ENCODE results near the gene UBL4B. TPM values are rescaled to one million over a fixed set of nuclear protein-coding genes. Genes with fewer than 3 reads are reported as not detected.

UBL4B gene
- polyA plus RNA-seq, 4 donors: not detected

GRCh38 chr1:110130113-110130591 is 17.9 kb downstream of the UBL4B start:
- 2 to 4% (median 4%) methylated on average over 30 to 31 of the region's 31 CpGs for WGBS, 3 donors
- no peak overlapping the region for H3K4me3 ChIP-seq (ENCODE audit: low read depth in 1 of 3, low read length in 3 of 3)
- H3K4me1 ChIP-seq (ENCODE audit: control insufficient read depth in 3 of 3, insufficient read depth in 2 of 3, low read depth in 1 of 3, low read length in 2 of 3): peaks cover 0 to 3% (median 0%) of the 10 kb centered on the region in 3 donors
- peaks cover 0 to 14% of the 10 kb centered on the region in 2 donors for H3K9me3 ChIP-seq (ENCODE audit: control insufficient read depth in 2 of 2, insufficient read depth in 1 of 2, low read depth in 1 of 2, low read length in 1 of 2)
- DNase-seq: peak in 1 of 2 donors; percentile 20
- no peaks in the 10 kb centered on the region for H3K36me3 ChIP-seq (ENCODE audit: control insufficient read depth in 3 of 3, insufficient read depth in 2 of 3, low read depth in 1 of 3, low read length in 3 of 3)
- peaks cover 0 to 58% (median 34%) of the 10 kb centered on the region in 3 donors for H3K27me3 ChIP-seq (ENCODE audit: control insufficient read depth in 3 of 3, insufficient read depth in 3 of 3, low read length in 3 of 3)
- no peak overlapping the region for H3K27ac ChIP-seq (ENCODE audit: low read depth in 1 of 3, low read length in 2 of 3)
- FAIRE-seq: no peak

- Histone ChIP-seq H3K27me3 (ENCODE audit: control insufficient read depth in 3 of 3, insufficient read depth in 3 of 3, low read length in 3 of 3) (peaks cover 0 to 65% (median 34%) of the 10 kb centered on the region in 3 donors), H3K27ac (ENCODE audit: low read depth in 1 of 3, low read length in 2 of 3) (no peak overlapping the region), H3K4me1 (ENCODE audit: control insufficient read depth in 3 of 3, insufficient read depth in 2 of 3, low read depth in 1 of 3, low read length in 2 of 3) (peaks cover 0 to 3% (median 0%) of the 10 kb centered on the region in 3 donors), H3K4me3 (ENCODE audit: low read depth in 1 of 3, low read length in 3 of 3) (no peak overlapping the region), H3K9me3 (ENCODE audit: control insufficient read depth in 2 of 2, insufficient read depth in 1 of 2, low read depth in 1 of 2, low read length in 1 of 2) (peaks cover 0 to 5% of the 10 kb centered on the region in 2 donors), H3K36me3 (ENCODE audit: control insufficient read depth in 3 of 3, insufficient read depth in 2 of 3, low read depth in 1 of 3, low read length in 3 of 3) (no peaks in the 10 kb centered on the region)
- DNase-seq (no peak), FAIRE-seq (no peak)
- WGBS, 3 donors: 61 to 71% (median 64%) methylated on average over 7 of the region's 7 CpGs
Observed at GRCh38 chr1:110130989-110131388, 18.7 kb downstream of the UBL4B start.

GRCh38 chr1:110132682-110133081 is 20.4 kb downstream of the UBL4B start:
- Histone ChIP-seq H3K36me3 (ENCODE audit: control insufficient read depth in 3 of 3, insufficient read depth in 2 of 3, low read depth in 1 of 3, low read length in 3 of 3) (no peaks in the 10 kb centered on the region), H3K27me3 (ENCODE audit: control insufficient read depth in 3 of 3, insufficient read depth in 3 of 3, low read length in 3 of 3) (peaks cover 0 to 73% (median 40%) of the 10 kb centered on the region in 3 donors), H3K27ac (ENCODE audit: low read depth in 1 of 3, low read length in 2 of 3) (no peak overlapping the region), H3K4me3 (ENCODE audit: low read depth in 1 of 3, low read length in 3 of 3) (no peak overlapping the region), H3K4me1 (ENCODE audit: control insufficient read depth in 3 of 3, insufficient read depth in 2 of 3, low read depth in 1 of 3, low read length in 2 of 3) (peaks cover 0 to 3% (median 0%) of the 10 kb centered on the region in 3 donors), H3K9me3 (ENCODE audit: control insufficient read depth in 2 of 2, insufficient read depth in 1 of 2, low read depth in 1 of 2, low read length in 1 of 2) (no peaks in the 10 kb centered on the region)
- FAIRE-seq (no peak), DNase-seq (no peak)

- DNase-seq (no peak), FAIRE-seq (no peak)
- Histone ChIP-seq H3K27me3 (ENCODE audit: control insufficient read depth in 3 of 3, insufficient read depth in 3 of 3, low read length in 3 of 3) (peaks cover 0 to 70% (median 41%) of the 10 kb centered on the region in 3 donors), H3K4me3 (ENCODE audit: low read depth in 1 of 3, low read length in 3 of 3) (no peak overlapping the region), H3K27ac (ENCODE audit: low read depth in 1 of 3, low read length in 2 of 3) (no peak overlapping the region), H3K4me1 (ENCODE audit: control insufficient read depth in 3 of 3, insufficient read depth in 2 of 3, low read depth in 1 of 3, low read length in 2 of 3) (peaks cover 0 to 3% (median 0%) of the 10 kb centered on the region in 3 donors), H3K36me3 (ENCODE audit: control insufficient read depth in 3 of 3, insufficient read depth in 2 of 3, low read depth in 1 of 3, low read length in 3 of 3) (no peaks in the 10 kb centered on the region), H3K9me3 (ENCODE audit: control insufficient read depth in 2 of 2, insufficient read depth in 1 of 2, low read depth in 1 of 2, low read length in 1 of 2) (no peaks in the 10 kb centered on the region)
- 87 to 94% (median 92%) methylated on average over 4 of the region's 4 CpGs for WGBS, 3 donors
Observed at GRCh38 chr1:110133436-110133835, 21.2 kb downstream of the UBL4B start.

GRCh38 chr1:110134050-110134595 is 21.9 kb downstream of the UBL4B start:
- peaks cover 0 to 65% (median 38%) of the 10 kb centered on the region in 3 donors for H3K27me3 ChIP-seq (ENCODE audit: control insufficient read depth in 3 of 3, insufficient read depth in 3 of 3, low read length in 3 of 3)
- H3K4me1 ChIP-seq (ENCODE audit: control insufficient read depth in 3 of 3, insufficient read depth in 2 of 3, low read depth in 1 of 3, low read length in 2 of 3): peaks cover 0 to 3% (median 0%) of the 10 kb centered on the region in 3 donors
- WGBS, 3 donors: 36 to 56% (median 45%) methylated on average over 11 of the region's 11 CpGs
- DNase-seq: no peak
- no peak overlapping the region for H3K4me3 ChIP-seq (ENCODE audit: low read depth in 1 of 3, low read length in 3 of 3)
- no peaks in the 10 kb centered on the region for H3K36me3 ChIP-seq (ENCODE audit: control insufficient read depth in 3 of 3, insufficient read depth in 2 of 3, low read depth in 1 of 3, low read length in 3 of 3)
- no peaks in the 10 kb centered on the region for H3K9me3 ChIP-seq (ENCODE audit: control insufficient read depth in 2 of 2, insufficient read depth in 1 of 2, low read depth in 1 of 2, low read length in 1 of 2)
- H3K27ac ChIP-seq (ENCODE audit: low read depth in 1 of 3, low read length in 2 of 3): no peak overlapping the region
- FAIRE-seq: no peak

- WGBS, 3 donors: 19 to 53% (median 22%) methylated on average over 4 of the region's 4 CpGs
- Histone ChIP-seq H3K27me3 (ENCODE audit: control insufficient read depth in 3 of 3, insufficient read depth in 3 of 3, low read length in 3 of 3) (peaks cover 0 to 56% (median 29%) of the 10 kb centered on the region in 3 donors), H3K4me1 (ENCODE audit: control insufficient read depth in 3 of 3, insufficient read depth in 2 of 3, low read depth in 1 of 3, low read length in 2 of 3) (peaks cover 0 to under 1% (median 0%) of the 10 kb centered on the region in 3 donors), H3K9me3 (ENCODE audit: control insufficient read depth in 2 of 2, insufficient read depth in 1 of 2, low read depth in 1 of 2, low read length in 1 of 2) (no peaks in the 10 kb centered on the region), H3K36me3 (ENCODE audit: control insufficient read depth in 3 of 3, insufficient read depth in 2 of 3, low read depth in 1 of 3, low read length in 3 of 3) (no peaks in the 10 kb centered on the region), H3K4me3 (ENCODE audit: low read depth in 1 of 3, low read length in 3 of 3) (no peak overlapping the region), H3K27ac (ENCODE audit: low read depth in 1 of 3, low read length in 2 of 3) (no peak overlapping the region)
- FAIRE-seq (no peak), DNase-seq (no peak)
Observed at GRCh38 chr1:110135246-110135645, 23.0 kb downstream of the UBL4B start.

- 35 to 69% (median 42%) methylated on average over 10 of the region's 10 CpGs for WGBS, 3 donors
- Histone ChIP-seq H3K4me1 (ENCODE audit: control insufficient read depth in 3 of 3, insufficient read depth in 2 of 3, low read depth in 1 of 3, low read length in 2 of 3) (no peaks in the 10 kb centered on the region), H3K4me3 (ENCODE audit: low read depth in 1 of 3, low read length in 3 of 3) (no peak overlapping the region), H3K27me3 (ENCODE audit: control insufficient read depth in 3 of 3, insufficient read depth in 3 of 3, low read length in 3 of 3) (peaks cover 0 to 51% (median 27%) of the 10 kb centered on the region in 3 donors), H3K36me3 (ENCODE audit: control insufficient read depth in 3 of 3, insufficient read depth in 2 of 3, low read depth in 1 of 3, low read length in 3 of 3) (no peaks in the 10 kb centered on the region), H3K9me3 (ENCODE audit: control insufficient read depth in 2 of 2, insufficient read depth in 1 of 2, low read depth in 1 of 2, low read length in 1 of 2) (no peaks in the 10 kb centered on the region), H3K27ac (ENCODE audit: low read depth in 1 of 3, low read length in 2 of 3) (no peak overlapping the region)
- no peak for FAIRE-seq
- DNase-seq: no peak
Observed at GRCh38 chr1:110135666-110136065, 23.4 kb downstream of the UBL4B start.

- Histone ChIP-seq H3K27ac (ENCODE audit: low read depth in 1 of 3, low read length in 2 of 3) (no peak overlapping the region), H3K4me1 (ENCODE audit: control insufficient read depth in 3 of 3, insufficient read depth in 2 of 3, low read depth in 1 of 3, low read length in 2 of 3) (no peaks in the 10 kb centered on the region), H3K36me3 (ENCODE audit: control insufficient read depth in 3 of 3, insufficient read depth in 2 of 3, low read depth in 1 of 3, low read length in 3 of 3) (no peaks in the 10 kb centered on the region), H3K4me3 (ENCODE audit: low read depth in 1 of 3, low read length in 3 of 3) (no peak overlapping the region), H3K9me3 (ENCODE audit: control insufficient read depth in 2 of 2, insufficient read depth in 1 of 2, low read depth in 1 of 2, low read length in 1 of 2) (no peaks in the 10 kb centered on the region), H3K27me3 (ENCODE audit: control insufficient read depth in 3 of 3, insufficient read depth in 3 of 3, low read length in 3 of 3) (peaks cover 0 to 46% (median 22%) of the 10 kb centered on the region in 3 donors)
- WGBS, 3 donors: 3 to 7% (median 3%) methylated on average over 7 of the region's 7 CpGs
- DNase-seq: peak in 1 of 2 donors; percentile 23
- no peak for FAIRE-seq
Observed at GRCh38 chr1:110136911-110137310, 24.7 kb downstream of the UBL4B start.

GRCh38 chr1:110138956-110139355 is 26.7 kb downstream of the UBL4B start:
- Histone ChIP-seq H3K4me1 (ENCODE audit: control insufficient read depth in 3 of 3, insufficient read depth in 2 of 3, low read depth in 1 of 3, low read length in 2 of 3) (no peaks in the 10 kb centered on the region), H3K36me3 (ENCODE audit: control insufficient read depth in 3 of 3, insufficient read depth in 2 of 3, low read depth in 1 of 3, low read length in 3 of 3) (no peaks in the 10 kb centered on the region), H3K4me3 (ENCODE audit: low read depth in 1 of 3, low read length in 3 of 3) (no peak overlapping the region), H3K27ac (ENCODE audit: low read depth in 1 of 3, low read length in 2 of 3) (no peak overlapping the region), H3K9me3 (ENCODE audit: control insufficient read depth in 2 of 2, insufficient read depth in 1 of 2, low read depth in 1 of 2, low read length in 1 of 2) (no peaks in the 10 kb centered on the region), H3K27me3 (ENCODE audit: control insufficient read depth in 3 of 3, insufficient read depth in 3 of 3, low read length in 3 of 3) (peaks cover 0 to 42% (median 25%) of the 10 kb centered on the region in 3 donors)
- DNase-seq (no peak), FAIRE-seq (no peak)
- 21 to 52% (median 33%) methylated on average over 3 of the region's 3 CpGs for WGBS, 3 donors

Data from small intestine (tissue), 7 donors.